ENCODE measurements around the gene DOK6. TPM values are rescaled to one million over a fixed set of nuclear protein-coding genes. Genes with fewer than 3 reads are reported as not detected.

The DOK6 gene
- total and polyA plus RNA-seq, 12 donors: 0.37 to 12.5 (median 4.6) TPM

GRCh38 chr18:69691008-69691760 lies 290.5 kb downstream of the DOK6 start:
- Histone ChIP-seq H3K4me3 (no peak overlapping the region), H3K36me3 (no peaks in the 10 kb centered on the region), H3K27me3 (no peaks in the 10 kb centered on the region), H3K9me3 (peaks cover 0 to 4% (median 0%) of the 10 kb centered on the region in 11 donors), H3K27ac (no peak overlapping the region), H3K4me1 (no peaks in the 10 kb centered on the region)
- ATAC-seq (no peak), DNase-seq (no peak)
- TF ChIP-seq CTCF (IDR thresholded peaks at IDR 0.05): no peak
- intact Hi-C loops (cut with DNase I): no loop called here
- whole genome bisulfite sequencing, 2 donors: 97 to 100% methylated on average over 5 of the region's 5 CpGs

GRCh38 chr18:69697069-69697468 lies 296.4 kb downstream of the DOK6 start:
- H3K27me3 ChIP-seq: no peaks in the 10 kb centered on the region
- no peak overlapping the region for H3K4me3 ChIP-seq
- no peak for DNase-seq
- no peaks in the 10 kb centered on the region for H3K4me1 ChIP-seq
- ATAC-seq: no peak
- H3K36me3 ChIP-seq: no peaks in the 10 kb centered on the region
- no peak for TF ChIP-seq CTCF (IDR thresholded peaks at IDR 0.05)
- no peaks in the 10 kb centered on the region for H3K9me3 ChIP-seq
- H3K27ac ChIP-seq: no peak overlapping the region
- intact Hi-C loops (cut with DNase I): no loop called here

GRCh38 chr18:69697689-69698088 lies 297.0 kb downstream of the DOK6 start:
- ATAC-seq (no peak), DNase-seq (no peak)
- H3K36me3 ChIP-seq: no peaks in the 10 kb centered on the region
- no peak overlapping the region for H3K27ac ChIP-seq
- no peaks in the 10 kb centered on the region for H3K9me3 ChIP-seq
- no peaks in the 10 kb centered on the region for H3K27me3 ChIP-seq
- no peak for TF ChIP-seq CTCF (IDR thresholded peaks at IDR 0.05)
- no peak overlapping the region for H3K4me3 ChIP-seq
- 91 to 92% methylated on average over 3 of the region's 3 CpGs for WGBS, 2 donors
- intact Hi-C loops (cut with DNase I): no loop called here
- no peaks in the 10 kb centered on the region for H3K4me1 ChIP-seq

GRCh38 chr18:69701305-69701704 lies 300.6 kb downstream of the DOK6 start:
- Histone ChIP-seq H3K4me1 (no peaks in the 10 kb centered on the region), H3K36me3 (no peaks in the 10 kb centered on the region), H3K27ac (no peak overlapping the region), H3K4me3 (no peak overlapping the region), H3K9me3 (no peaks in the 10 kb centered on the region), H3K27me3 (no peaks in the 10 kb centered on the region)
- DNase-seq: no peak
- no peak for ATAC-seq
- intact Hi-C loops (cut with DNase I): no loop called here
- TF ChIP-seq CTCF (IDR thresholded peaks at IDR 0.05): no peak
- 88 to 93% methylated on average over 2 of the region's 2 CpGs for WGBS, 2 donors
